HG02571 (cell line): ENCODE data around the gene NEB.

Experiments used
- ATAC-seq: cut with Tn5 transposase; IDR thresholded peaks from one replicate; pipeline ENCODE4 v1.9.1; 2021; ENCODE audit warnings: mild to moderate bottlenecking, moderate library complexity; ENCODE audit not compliant: unreplicated experiment

Gene NEB

GRCh38 chr2:151491496-151491895 lies 242.8 kb downstream of the NEB start:
- ATAC-seq, result no peak

- ATAC-seq, result no peak
Observed at GRCh38 chr2:151490276-151490675, 244.0 kb downstream of the NEB start.

GRCh38 chr2:151486053-151486452 lies 248.2 kb downstream of the NEB start:
- ATAC-seq, result no peak

- ATAC-seq, result no peak
Observed at GRCh38 chr2:151484100-151484499, 250.2 kb downstream of the NEB start.

GRCh38 chr2:151483546-151483945 lies 250.7 kb downstream of the NEB start:
- no peak for ATAC-seq

GRCh38 chr2:151482171-151482725 lies 252.0 kb downstream of the NEB start:
- ATAC-seq, result no peak

GRCh38 chr2:151481744-151482143 lies 252.5 kb downstream of the NEB start:
- ATAC-seq, result no peak

- ATAC-seq, result no peak
Observed at GRCh38 chr2:151478011-151478410, 256.3 kb downstream of the NEB start.

GRCh38 chr2:151476287-151476686 lies 258.0 kb downstream of the NEB start:
- ATAC-seq, result no peak

- ATAC-seq, result no peak
Observed at GRCh38 chr2:151475071-151475470, 259.2 kb downstream of the NEB start.

GRCh38 chr2:151472966-151473365 lies 261.3 kb downstream of the NEB start:
- ATAC-seq, result no peak

- no peak for ATAC-seq
Observed at GRCh38 chr2:151470556-151470955, 263.7 kb downstream of the NEB start.

GRCh38 chr2:151465771-151466170 lies 268.5 kb downstream of the NEB start:
- no peak for ATAC-seq

- no peak for ATAC-seq
Observed at GRCh38 chr2:151459358-151459757, 274.9 kb downstream of the NEB start.

GRCh38 chr2:151439127-151439526 lies 295.1 kb downstream of the NEB start:
- ATAC-seq, result no peak

- no peak for ATAC-seq
Observed at GRCh38 chr2:151438506-151438905, 295.8 kb downstream of the NEB start.

GRCh38 chr2:151437630-151438029 lies 296.6 kb downstream of the NEB start:
- no peak for ATAC-seq
